GM23248 (cell line): Measurements from ENCODE around the gene CISH. TPM values are rescaled to one million over a fixed set of nuclear protein-coding genes. Genes with fewer than 3 reads are reported as not detected.

Experiments
- DNase-seq: peaks from one replicate; pipeline ENCODE4 v3.0.0-alpha.2; 2015
- H2AFZ ChIP-seq: fragments of 200-600 bp; sonication (generic); 2 replicates; pipeline ENCODE4 v1.6.1; 2016; ENCODE audit warnings: antibody characterized with exemption
- H3F3A ChIP-seq: fragments of 200-600 bp; sonication (generic); 2 replicates; pipeline ENCODE4 v1.6.1; 2016; ENCODE audit warnings: mild to moderate bottlenecking, antibody characterized with exemption, mixed run types; ENCODE audit not compliant: insufficient read depth
- H3K27ac ChIP-seq: fragments of 200-600 bp; sonication (generic); 2 replicates; pipeline ENCODE4 v1.5.1; 2016; ENCODE audit warnings: mild to moderate bottlenecking
- H3K27me3 ChIP-seq: fragments of 200-600 bp; sonication (generic); replicated peaks from 2 replicates; pipeline ENCODE4 v1.6.1; 2016; ENCODE audit warnings: mild to moderate bottlenecking; ENCODE audit not compliant: insufficient read depth
- H3K36me3 ChIP-seq: fragments of 200-600 bp; sonication (generic); 2 replicates; pipeline ENCODE4 v1.6.1; 2016; ENCODE audit warnings: low read depth, mild to moderate bottlenecking
- H3K4me1 ChIP-seq: fragments of 200-600 bp; sonication (generic); 2 replicates; pipeline ENCODE4 v1.6.1; 2016; ENCODE audit warnings: mild to moderate bottlenecking; ENCODE audit not compliant: insufficient read depth
- H3K4me2 ChIP-seq: fragments of 200-600 bp; sonication (generic); one replicate; pipeline ENCODE4 v1.6.1; 2016; ENCODE audit warnings: mild to moderate bottlenecking; ENCODE audit not compliant: unreplicated experiment
- H3K4me3 ChIP-seq: fragments of 200-600 bp; sonication (generic); 2 replicates; pipeline ENCODE4 v1.5.1; 2016; ENCODE audit warnings: mild to moderate bottlenecking
- H3K79me2 ChIP-seq: fragments of 200-600 bp; sonication (generic); 2 replicates; pipeline ENCODE4 v1.6.1; 2016; ENCODE audit warnings: mild to moderate bottlenecking; ENCODE audit not compliant: insufficient read depth
- H3K9ac ChIP-seq: fragments of 200-600 bp; sonication (generic); 2 replicates; pipeline ENCODE4 v1.6.1; 2016; ENCODE audit warnings: mild to moderate bottlenecking
- H3K9me2 ChIP-seq: fragments of 200-600 bp; sonication (generic); 2 replicates; pipeline ENCODE4 v1.6.1; 2016; ENCODE audit warnings: mixed run types, mild to moderate bottlenecking, moderate library complexity; ENCODE audit not compliant: insufficient read depth
- H3K9me3 ChIP-seq: fragments of 200-600 bp; sonication (generic); one replicate; pipeline ENCODE4 v1.6.1; 2017; ENCODE audit warnings: low read depth
- H4K20me1 ChIP-seq: fragments of 200-600 bp; sonication (generic); 2 replicates; pipeline ENCODE4 v1.6.0; 2016; ENCODE audit not compliant: insufficient read depth
- EZH2 ChIP-seq: fragments of 200-600 bp; sonication (generic); IDR thresholded peaks from 2 replicates; pipeline ENCODE4 v1.6.1; 2018; ENCODE audit warnings: antibody characterized with exemption, mild to moderate bottlenecking; ENCODE audit not compliant: insufficient read depth, poor library complexity, severe bottlenecking
- EZH2phosphoT487 ChIP-seq: fragments of 200-600 bp; sonication (generic); IDR thresholded peaks from 2 replicates; pipeline ENCODE4 v1.6.1; 2018; ENCODE audit warnings: antibody characterized with exemption, moderate library complexity, mild to moderate bottlenecking, low read depth; ENCODE audit not compliant: insufficient read depth
- WGBS, 2 experiments: methylation state at CpG; one replicate each; pipeline ENCODE4 v1.1.6; 2015 to 2017; ENCODE audit warnings: low lambda C conversion rate in 2 of 2, low coverage in 1 of 2; ENCODE audit errors: missing lambda C conversion rate in 2 of 2; 5-methylcytosine and 5-hydroxymethylcytosine counted together
- in situ Hi-C: fragments of 300-500 bp; cut with MboI; formaldehyde crosslinking; loops from 2 replicates; pipeline ENCODE4 v1.15.0; 2020
- polyA plus RNA-seq: library from polyadenylated mRNA; unstranded; fragments of >200 nt; fragmentation: Nextera tagmentation; extraction: Ambion mirVana; gene quantifications from 2 replicates; pipeline ENCODE4 v1.2.1, GENCODE V29; 2016
- total RNA-seq: library from RNA; depleted of rRNA; stranded (reverse); fragments of >200 nt; shearing (Covaris generic); gene quantifications from 2 replicates; pipeline ENCODE4 v1.2.3, GENCODE V29; 2014

CISH gene
- total and polyA plus RNA-seq, 2 experiments from 2014 or later, result 1.1 to 1.6 TPM

- TF ChIP-seq EZH2phosphoT487, result no peak
- TF ChIP-seq EZH2, result no peak
- 91 to 92% methylated on average over 4 of the region's 4 CpGs for WGBS, 2 experiments
- no peaks in the 10 kb centered on the region for H3K36me3 ChIP-seq
- peak; percentile 68 for DNase-seq
- no peak overlapping the region for H3K27ac ChIP-seq
- H3K4me3 ChIP-seq, result no peak overlapping the region
- no peaks in the 10 kb centered on the region for H4K20me1 ChIP-seq
- H3K9me3 ChIP-seq, result no peaks in the 10 kb centered on the region
- H3K9ac ChIP-seq, result no peak overlapping the region
- H3K9me2 ChIP-seq, result no peaks in the 10 kb centered on the region
- no peaks in the 10 kb centered on the region for H3F3A ChIP-seq
- in situ Hi-C loops, result no loop called here
- peaks cover 28% of the 10 kb centered on the region for H3K4me1 ChIP-seq
- no peak overlapping the region for H2AFZ ChIP-seq
- no peaks in the 10 kb centered on the region for H3K27me3 ChIP-seq
- H3K4me2 ChIP-seq, result no peak overlapping the region
- no peaks in the 10 kb centered on the region for H3K79me2 ChIP-seq
Observed at GRCh38 chr3:50588759-50589433, 22.7 kb downstream of the CISH start.

DNA sequence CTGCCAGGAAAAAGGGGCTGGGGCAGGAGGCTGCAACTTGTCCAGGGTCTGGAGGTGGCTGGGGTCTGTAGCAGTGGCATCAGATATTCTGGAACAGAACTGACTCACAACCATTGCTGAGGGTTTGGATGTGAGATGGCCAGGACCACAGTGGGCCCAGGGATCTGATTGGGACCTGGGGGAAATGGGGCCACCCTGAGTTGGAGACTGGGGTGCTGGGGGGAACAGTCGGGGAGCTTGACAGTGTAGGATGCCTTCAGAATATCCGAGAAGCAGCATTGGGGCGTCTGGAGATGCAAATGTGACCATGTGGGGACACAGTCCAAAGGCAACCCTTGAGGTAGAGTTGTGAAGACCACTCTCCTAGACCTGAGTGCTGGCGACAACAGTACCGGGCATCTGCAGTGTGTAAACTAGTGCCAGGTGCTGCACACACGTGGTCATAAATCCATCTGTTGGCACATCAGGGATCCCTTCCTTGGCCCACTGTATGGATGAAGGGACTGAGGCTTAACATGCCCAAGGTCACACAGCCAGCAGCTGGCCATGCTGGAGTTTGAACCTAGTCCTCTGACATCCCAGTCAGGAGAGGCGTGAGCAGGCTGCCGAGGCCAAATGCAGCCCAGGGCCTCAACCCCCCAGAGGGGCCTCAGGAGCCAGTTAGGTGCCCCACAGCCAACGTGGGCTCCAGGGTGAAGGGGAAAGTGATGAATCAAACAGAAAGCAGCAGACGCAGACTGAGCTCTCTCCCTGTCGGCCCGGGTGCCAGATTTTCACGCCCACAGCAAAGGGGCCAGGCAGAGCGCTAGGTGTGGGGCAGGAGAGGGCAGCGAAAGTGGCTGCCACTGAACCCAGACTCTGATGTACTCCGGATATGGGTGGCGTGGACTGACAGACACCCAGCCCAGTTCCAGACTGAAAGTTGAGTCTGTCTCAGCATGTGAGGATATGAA lies 23.5 kb downstream of the CISH start:
- Histone ChIP-seq H3K9ac (no peak overlapping the region), H3K4me3 (no peak overlapping the region), H3K4me1 (peaks cover 28% of the 10 kb centered on the region), H3K9me3 (no peaks in the 10 kb centered on the region), H3F3A (no peaks in the 10 kb centered on the region), H3K4me2 (no peak overlapping the region), H4K20me1 (no peaks in the 10 kb centered on the region), H3K27ac (no peak overlapping the region), H3K79me2 (no peaks in the 10 kb centered on the region), H2AFZ (no peak overlapping the region), H3K36me3 (no peaks in the 10 kb centered on the region), H3K27me3 (no peaks in the 10 kb centered on the region), H3K9me2 (no peaks in the 10 kb centered on the region)
- WGBS, 2 experiments, result 38 to 45% methylated on average over 17 of the region's 17 CpGs
- in situ Hi-C loops, result no loop called here
- peak; percentile 29 for DNase-seq
- TF ChIP-seq EZH2phosphoT487, result no peak
- no peak for TF ChIP-seq EZH2

- TF ChIP-seq EZH2phosphoT487, result no peak
- TF ChIP-seq EZH2, result no peak
- Histone ChIP-seq H3K9me3 (no peaks in the 10 kb centered on the region), H2AFZ (no peak overlapping the region), H4K20me1 (no peaks in the 10 kb centered on the region), H3K9me2 (no peaks in the 10 kb centered on the region), H3K27ac (no peak overlapping the region), H3K9ac (no peak overlapping the region), H3K36me3 (no peaks in the 10 kb centered on the region), H3K4me1 (peaks cover 28% of the 10 kb centered on the region), H3K79me2 (no peaks in the 10 kb centered on the region), H3F3A (no peaks in the 10 kb centered on the region), H3K27me3 (no peaks in the 10 kb centered on the region), H3K4me3 (no peak overlapping the region), H3K4me2 (no peak overlapping the region)
- peak; percentile 80 for DNase-seq
- WGBS, 2 experiments, result 52 to 59% methylated on average over 6 of the region's 6 CpGs
- in situ Hi-C loops, result no loop called here
Observed at GRCh38 chr3:50587373-50587772, 24.2 kb downstream of the CISH start.

- no peak overlapping the region for H3K4me3 ChIP-seq
- no peak overlapping the region for H3K9ac ChIP-seq
- H3K9me3 ChIP-seq, result no peaks in the 10 kb centered on the region
- no peaks in the 10 kb centered on the region for H3K9me2 ChIP-seq
- in situ Hi-C loops, result no loop called here
- peaks cover 28% of the 10 kb centered on the region for H3K4me1 ChIP-seq
- no peaks in the 10 kb centered on the region for H3K27me3 ChIP-seq
- TF ChIP-seq EZH2, result no peak
- no peak for TF ChIP-seq EZH2phosphoT487
- no peak overlapping the region for H3K27ac ChIP-seq
- no peaks in the 10 kb centered on the region for H3K79me2 ChIP-seq
- no peaks in the 10 kb centered on the region for H3K36me3 ChIP-seq
- H3K4me2 ChIP-seq, result no peak overlapping the region
- WGBS, 2 experiments, result 64 to 75% methylated on average over 3 of the region's 3 CpGs
- no peak for DNase-seq
- H2AFZ ChIP-seq, result no peak overlapping the region
- H4K20me1 ChIP-seq, result no peaks in the 10 kb centered on the region
- no peaks in the 10 kb centered on the region for H3F3A ChIP-seq
Observed at GRCh38 chr3:50586763-50587070, 24.9 kb downstream of the CISH start.
